Cerebellar nuclear complex (tissue), 1 donor: Measurements from ENCODE around the gene MRPL53.

ENCODE experiments used
- DNase-seq, 2 experiments: peaks; one replicate each; lab custom pipeline; 2025; lab: John Stamatoyannopoulos, UW

MRPL53 gene

DNA sequence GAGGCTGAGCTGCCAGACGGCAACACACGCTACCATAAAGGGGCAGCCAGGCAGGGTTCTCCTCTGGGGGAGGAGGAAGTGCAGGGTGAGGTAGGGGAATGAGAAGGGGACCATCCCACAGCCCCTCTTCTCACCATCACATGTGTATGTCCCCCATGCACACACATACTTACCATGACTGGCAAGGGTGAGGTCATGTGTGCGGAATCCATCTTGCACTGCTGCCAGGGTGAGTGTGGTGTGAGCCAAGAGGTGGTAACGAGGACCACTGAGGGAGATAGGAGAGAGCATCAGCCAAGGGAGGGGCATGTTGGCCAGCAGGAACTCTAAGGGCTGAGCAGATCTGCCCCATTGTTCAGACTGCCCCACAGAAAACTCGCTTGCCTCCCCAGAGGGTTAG is 43.8 kb downstream of the MRPL53 start:
- DNase-seq, result no peak

DNA sequence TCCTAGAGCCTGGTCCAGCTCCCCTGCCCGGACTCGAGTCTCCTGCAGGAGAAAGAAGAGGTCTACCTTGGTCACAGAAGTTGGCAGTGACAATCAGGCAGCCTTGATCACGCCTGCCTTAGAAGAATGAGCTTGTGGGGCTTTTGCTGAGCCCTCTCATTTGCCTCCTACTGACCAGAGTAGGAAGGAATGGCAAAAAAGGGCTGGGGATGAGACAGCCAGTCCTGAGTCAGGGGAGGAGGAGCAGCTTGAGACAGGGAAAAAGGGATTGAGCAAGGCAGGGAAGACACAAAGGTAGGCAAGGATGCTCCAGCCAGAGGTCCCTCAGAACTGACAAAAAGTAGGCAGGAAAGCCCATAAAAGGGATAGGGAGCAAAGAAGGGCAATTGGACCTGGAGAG is 44.9 kb downstream of the MRPL53 start:
- no peak for DNase-seq

DNA sequence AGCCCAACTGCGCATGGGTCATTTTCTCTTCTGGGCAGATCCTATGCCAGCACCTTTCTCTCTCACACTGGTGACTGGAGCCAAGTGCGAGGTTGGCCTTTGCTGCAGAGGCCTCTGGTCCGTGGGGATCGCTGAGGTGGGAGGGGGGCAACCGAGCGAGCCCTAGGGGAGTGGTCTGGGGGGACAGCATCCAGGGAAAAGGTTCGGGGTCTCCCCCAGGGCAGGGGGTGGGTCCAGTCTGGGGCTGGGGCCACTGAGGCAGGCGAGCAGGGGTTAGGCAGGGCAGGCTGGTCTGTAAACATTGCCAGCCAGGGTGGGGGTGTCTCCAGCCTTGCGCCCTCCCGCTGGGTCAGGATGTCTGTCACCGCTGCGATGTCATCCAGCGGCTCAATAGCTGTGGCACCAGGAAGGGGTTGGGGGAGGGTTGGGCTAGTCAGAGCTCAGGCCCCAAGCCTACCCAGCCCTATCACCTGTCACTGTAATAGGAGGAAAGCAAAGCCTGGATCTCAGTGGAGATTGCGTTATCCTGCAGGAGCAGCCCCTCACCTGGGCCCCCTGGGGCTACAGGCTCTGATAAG is 46.2 kb downstream of the MRPL53 start:
- no peak for DNase-seq

DNA sequence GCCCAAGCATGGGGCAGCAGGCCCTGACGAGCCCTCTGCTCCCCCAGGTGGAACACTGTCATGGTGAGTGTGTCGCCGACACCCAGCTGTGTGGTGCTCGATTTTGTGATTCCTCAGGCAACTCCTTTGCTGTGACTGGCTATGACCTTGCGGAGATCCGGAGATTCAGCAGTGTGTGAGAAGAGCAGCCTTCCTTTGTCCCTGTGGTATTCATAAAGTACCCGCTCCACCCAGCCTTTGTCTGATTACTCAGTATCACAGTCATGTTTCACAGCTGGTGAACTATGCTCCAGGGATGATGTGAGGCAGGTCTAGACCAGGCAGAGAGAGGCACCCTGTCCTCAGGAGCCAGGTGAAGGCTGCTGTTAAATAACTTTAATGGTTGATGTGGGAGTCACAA is 47.0 kb downstream of the MRPL53 start:
- DNase-seq, result no peak

DNA sequence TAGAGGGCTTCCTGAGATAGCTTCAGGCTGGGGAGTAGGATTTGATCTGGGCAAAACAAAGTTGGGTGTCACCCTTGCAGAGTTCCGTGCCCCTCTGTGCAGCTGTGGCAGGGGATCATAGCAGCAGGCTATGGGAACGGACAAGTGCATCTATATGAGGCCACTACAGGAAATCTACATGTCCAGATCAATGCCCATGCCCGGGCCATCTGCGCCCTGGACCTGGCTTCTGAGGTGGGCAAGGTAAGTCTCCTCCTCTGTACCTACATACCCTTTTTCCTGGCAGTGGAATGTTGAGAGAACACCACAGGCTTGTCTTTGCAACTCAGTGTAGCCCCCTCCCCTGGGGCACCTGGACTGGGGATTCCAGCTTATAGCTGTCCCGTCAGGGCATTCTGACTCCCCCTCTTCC is 47.5 kb downstream of the MRPL53 start:
- no peak for DNase-seq

DNA sequence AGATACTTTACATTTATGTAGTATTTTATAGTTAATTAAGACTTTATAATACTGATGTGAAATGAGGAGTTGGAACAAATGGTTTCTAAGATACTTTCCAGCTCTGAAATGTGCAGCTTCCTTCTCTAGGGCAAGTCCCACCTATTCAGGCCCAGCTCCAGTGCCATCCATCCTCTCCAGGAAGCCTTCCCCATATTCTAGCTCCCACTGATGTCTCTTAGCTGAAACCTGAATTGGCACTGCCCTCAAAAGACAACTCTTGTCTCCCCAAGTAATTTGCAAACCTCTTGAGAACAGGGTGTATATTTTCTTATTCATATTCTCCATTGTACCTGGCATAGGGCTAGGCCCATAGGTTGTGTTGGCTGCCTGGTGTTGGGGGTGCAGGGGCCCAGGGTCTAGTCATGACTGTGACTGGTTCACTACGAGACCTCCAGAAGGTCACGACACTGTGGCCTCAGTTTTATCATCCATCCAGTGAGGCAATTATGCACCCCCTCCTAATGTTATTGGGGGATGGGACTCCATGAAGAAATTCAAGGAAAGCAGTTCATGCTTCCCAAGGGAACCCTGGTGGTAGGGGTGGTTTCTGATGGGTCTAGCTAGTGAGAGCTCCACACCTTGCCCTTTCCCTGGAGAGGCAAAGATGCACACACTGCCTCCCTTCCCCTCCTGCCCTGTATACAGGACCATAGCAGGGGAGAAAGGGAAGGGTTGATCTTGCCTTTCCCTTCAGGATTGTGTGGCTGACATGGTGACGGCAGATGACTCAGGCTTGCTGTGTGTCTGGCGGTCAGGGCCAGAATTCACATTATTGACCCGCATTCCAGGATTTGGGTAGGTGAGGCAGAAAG is 48.1 kb downstream of the MRPL53 start:
- no peak for DNase-seq

DNA sequence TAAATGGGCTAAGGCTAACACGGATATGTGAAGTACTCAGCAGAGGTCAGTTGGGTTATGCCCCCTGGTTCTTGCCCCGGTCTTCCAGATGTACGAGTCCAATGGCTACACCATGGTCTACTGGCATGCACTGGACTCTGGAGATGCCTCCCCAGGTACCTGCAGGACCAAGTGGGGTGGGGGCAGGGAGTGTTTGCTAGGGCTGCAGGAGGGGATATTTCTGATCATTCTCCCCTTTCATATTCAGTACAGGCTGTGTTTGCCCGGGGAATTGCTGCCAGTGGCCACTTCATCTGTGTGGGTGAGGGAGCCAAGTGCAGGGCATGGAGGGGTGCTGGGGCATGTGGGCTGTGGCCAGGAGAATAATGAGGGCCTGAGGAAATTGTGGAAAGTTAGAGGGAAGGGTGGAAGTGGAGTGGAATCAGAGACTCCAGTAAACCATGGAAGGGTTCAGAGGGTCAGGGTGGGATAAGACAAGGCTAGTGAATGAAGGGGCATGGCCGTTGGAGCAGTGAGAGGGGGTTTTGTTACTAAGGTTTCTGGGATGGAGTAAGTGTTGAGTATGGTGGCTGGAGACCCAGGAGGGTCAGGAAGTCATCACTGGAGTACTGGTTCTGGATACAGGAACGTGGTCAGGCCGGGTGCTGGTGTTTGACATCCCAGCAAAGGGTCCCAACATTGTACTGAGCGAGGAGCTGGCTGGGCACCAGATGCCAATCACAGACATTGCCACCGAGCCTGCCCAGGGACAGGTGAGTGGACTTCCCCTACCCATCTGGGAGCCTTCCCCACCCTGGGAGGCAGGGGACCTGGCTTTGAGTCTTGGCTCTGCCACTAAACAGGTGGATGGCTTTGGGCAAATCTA is 49.0 kb downstream of the MRPL53 start:
- DNase-seq, result no peak
